ENCODE data around the gene ROBO1. TPM values are rescaled to one million over a fixed set of nuclear protein-coding genes. Genes with fewer than 3 reads are reported as not detected.

ROBO1 gene
- total RNA-seq, 1 experiment from 2014 or later, result 33.9 TPM

DNA sequence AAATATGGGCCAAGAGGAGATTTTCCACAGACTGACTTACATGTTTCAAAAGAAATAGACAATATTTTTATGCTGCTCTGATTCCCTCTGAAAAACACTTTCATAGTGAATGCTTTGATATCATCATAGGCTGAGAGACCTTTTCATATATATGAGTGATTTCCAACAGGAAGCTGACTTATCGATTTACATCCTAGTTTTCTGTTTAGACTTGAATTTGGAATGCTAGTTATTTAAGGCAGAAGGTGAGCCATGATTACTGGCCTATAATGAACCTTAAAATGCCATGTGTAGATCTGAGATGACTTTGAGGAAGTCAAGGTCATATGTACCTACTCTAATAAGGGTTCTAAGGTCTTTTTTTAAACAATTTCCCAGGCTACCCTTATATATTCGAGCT, 1126.1 kb downstream of the ROBO1 start:
- no peak overlapping the region for H3K27ac Mint-ChIP-seq (ENCODE audit: unreplicated experiment)
- intact Hi-C loops (cut with micrococcal nuclease; ENCODE audit: unreplicated experiment), result loop anchor here (10.0 kb wide), 1 partner anchor 1297 kb away; no protein-coding TSS in a partner anchor

DNA sequence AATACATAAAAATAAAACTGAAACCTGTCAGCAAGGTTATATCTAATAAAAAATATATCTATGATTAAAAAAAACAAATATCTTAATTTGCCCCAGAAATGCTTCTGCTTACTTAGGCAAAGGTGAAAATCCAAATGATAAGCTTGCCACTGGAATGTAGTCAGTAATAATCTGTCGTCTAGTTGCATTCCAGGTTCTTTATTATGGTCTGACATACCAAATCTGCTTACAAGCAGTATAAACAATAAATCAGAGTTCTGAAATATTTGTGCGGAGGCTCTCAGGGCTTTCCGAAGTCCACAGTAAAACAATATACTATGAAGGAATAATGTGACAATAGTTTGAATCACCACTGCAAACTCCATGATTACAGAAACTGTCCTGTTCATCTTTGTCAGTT, 1133.5 kb downstream of the ROBO1 start:
- no peaks in the 10 kb centered on the region for H3K27me3 Mint-ChIP-seq (ENCODE audit: unreplicated experiment)
- no TSS peak for BruUV-seq (replicated peaks)
- intact Hi-C loops (cut with micrococcal nuclease; ENCODE audit: unreplicated experiment), result no loop called here
- H3K4me3 Mint-ChIP-seq (ENCODE audit: low read depth, unreplicated experiment), result no peak overlapping the region
- DNase-seq, result no peak
- no peaks in the 10 kb centered on the region for H3K9me3 Mint-ChIP-seq (ENCODE audit: low read depth, unreplicated experiment)
- no peaks in the 10 kb centered on the region for H3K36me3 Mint-ChIP-seq (ENCODE audit: insufficient read depth, unreplicated experiment)
- CTCF ChIA-PET, result no interaction called here
- no peaks in the 10 kb centered on the region for H3K4me1 Mint-ChIP-seq (ENCODE audit: low read depth, unreplicated experiment)
- no peak overlapping the region for H3K27ac Mint-ChIP-seq (ENCODE audit: unreplicated experiment)
- TF ChIP-seq, protein P1, sequence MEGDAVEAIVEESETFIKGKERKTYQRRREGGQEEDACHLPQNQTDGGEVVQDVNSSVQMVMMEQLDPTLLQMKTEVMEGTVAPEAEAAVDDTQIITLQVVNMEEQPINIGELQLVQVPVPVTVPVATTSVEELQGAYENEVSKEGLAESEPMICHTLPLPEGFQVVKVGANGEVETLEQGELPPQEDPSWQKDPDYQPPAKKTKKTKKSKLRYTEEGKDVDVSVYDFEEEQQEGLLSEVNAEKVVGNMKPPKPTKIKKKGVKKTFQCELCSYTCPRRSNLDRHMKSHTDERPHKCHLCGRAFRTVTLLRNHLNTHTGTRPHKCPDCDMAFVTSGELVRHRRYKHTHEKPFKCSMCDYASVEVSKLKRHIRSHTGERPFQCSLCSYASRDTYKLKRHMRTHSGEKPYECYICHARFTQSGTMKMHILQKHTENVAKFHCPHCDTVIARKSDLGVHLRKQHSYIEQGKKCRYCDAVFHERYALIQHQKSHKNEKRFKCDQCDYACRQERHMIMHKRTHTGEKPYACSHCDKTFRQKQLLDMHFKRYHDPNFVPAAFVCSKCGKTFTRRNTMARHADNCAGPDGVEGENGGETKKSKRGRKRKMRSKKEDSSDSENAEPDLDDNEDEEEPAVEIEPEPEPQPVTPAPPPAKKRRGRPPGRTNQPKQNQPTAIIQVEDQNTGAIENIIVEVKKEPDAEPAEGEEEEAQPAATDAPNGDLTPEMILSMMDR (IDR thresholded peaks at IDR 0.05; ENCODE audit: unreplicated experiment), result no peak

More for the DNA sequence above, 1126.1 kb downstream of the ROBO1 start:
- no TSS peak for BruUV-seq (replicated peaks)
- Mint-ChIP-seq H3K9me3 (ENCODE audit: low read depth, unreplicated experiment) (no peaks in the 10 kb centered on the region), H3K4me3 (ENCODE audit: low read depth, unreplicated experiment) (no peak overlapping the region), H3K4me1 (ENCODE audit: low read depth, unreplicated experiment) (no peaks in the 10 kb centered on the region), H3K27me3 (ENCODE audit: unreplicated experiment) (no peaks in the 10 kb centered on the region), H3K36me3 (ENCODE audit: insufficient read depth, unreplicated experiment) (no peaks in the 10 kb centered on the region)
- DNase-seq, result no peak
- CTCF ChIA-PET, result no interaction called here
- TF ChIP-seq, protein P1 (IDR thresholded peaks at IDR 0.05; ENCODE audit: unreplicated experiment), result no peak

DNA sequence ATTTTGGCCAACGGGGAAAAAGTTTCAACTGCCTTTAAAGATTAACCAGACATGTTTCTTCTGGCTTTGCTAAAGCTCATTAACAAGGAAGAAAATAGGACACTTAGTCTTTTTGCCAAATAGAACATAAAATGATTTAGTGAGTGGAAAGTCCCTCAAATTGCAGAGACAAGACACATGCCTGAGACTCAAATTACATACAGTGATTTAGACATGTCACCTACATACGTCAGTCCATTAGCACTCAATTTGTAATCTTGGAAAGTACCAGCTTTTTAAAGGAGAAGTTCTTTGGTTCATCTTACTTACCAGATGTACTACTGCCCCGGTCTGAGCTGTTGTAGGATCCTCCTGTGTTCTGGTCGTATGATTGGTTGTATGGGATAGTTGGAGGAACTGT, 1134.2 kb downstream of the ROBO1 start:
- CTCF ChIA-PET, result no interaction called here
- no peaks in the 10 kb centered on the region for H3K36me3 Mint-ChIP-seq (ENCODE audit: insufficient read depth, unreplicated experiment)
- H3K27me3 Mint-ChIP-seq (ENCODE audit: unreplicated experiment), result no peaks in the 10 kb centered on the region
- no peak for DNase-seq
- H3K9me3 Mint-ChIP-seq (ENCODE audit: low read depth, unreplicated experiment), result no peaks in the 10 kb centered on the region
- H3K27ac Mint-ChIP-seq (ENCODE audit: unreplicated experiment), result no peak overlapping the region
- intact Hi-C loops (cut with micrococcal nuclease; ENCODE audit: unreplicated experiment), result no loop called here
- no peak overlapping the region for H3K4me3 Mint-ChIP-seq (ENCODE audit: low read depth, unreplicated experiment)
- no TSS peak for BruUV-seq (replicated peaks)
- H3K4me1 Mint-ChIP-seq (ENCODE audit: low read depth, unreplicated experiment), result no peaks in the 10 kb centered on the region
- TF ChIP-seq, protein P1 (IDR thresholded peaks at IDR 0.05; ENCODE audit: unreplicated experiment), result no peak

DNA sequence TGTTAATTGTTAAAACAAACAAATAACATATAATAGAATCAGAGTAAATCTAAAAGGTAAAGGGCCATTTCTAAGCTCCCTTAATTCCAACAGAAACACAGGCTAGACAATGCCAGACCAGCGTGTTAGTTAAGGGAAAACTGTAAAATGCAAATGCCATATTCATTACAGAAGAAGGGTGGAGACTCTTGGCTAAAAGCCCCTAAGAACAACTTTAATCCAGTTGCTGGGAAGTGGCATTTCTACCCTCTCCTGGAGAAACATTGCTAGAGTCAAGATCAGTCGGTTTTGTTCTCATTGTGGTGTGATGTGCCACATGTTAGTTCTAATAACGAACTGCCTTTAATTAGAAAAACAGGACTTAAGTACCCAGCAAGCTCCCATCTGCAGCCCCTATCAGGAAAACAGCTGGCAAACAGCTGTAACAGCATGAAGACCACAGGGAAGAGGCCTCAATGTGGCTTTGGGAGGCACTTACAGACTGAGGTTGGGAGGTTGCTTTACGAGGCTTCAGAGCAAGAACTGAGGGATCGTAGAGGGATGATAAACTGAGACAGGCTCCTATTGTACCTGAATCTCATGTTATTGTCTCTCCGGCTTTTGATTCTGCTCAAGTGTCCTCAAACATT, 1134.8 kb downstream of the ROBO1 start:
- no TSS peak for BruUV-seq (replicated peaks)
- H3K27ac Mint-ChIP-seq (ENCODE audit: unreplicated experiment), result no peak overlapping the region
- no peak overlapping the region for H3K4me3 Mint-ChIP-seq (ENCODE audit: low read depth, unreplicated experiment)
- H3K36me3 Mint-ChIP-seq (ENCODE audit: insufficient read depth, unreplicated experiment), result no peaks in the 10 kb centered on the region
- H3K4me1 Mint-ChIP-seq (ENCODE audit: low read depth, unreplicated experiment), result no peaks in the 10 kb centered on the region
- H3K9me3 Mint-ChIP-seq (ENCODE audit: low read depth, unreplicated experiment), result no peaks in the 10 kb centered on the region
- TF ChIP-seq, protein P1 (IDR thresholded peaks at IDR 0.05; ENCODE audit: unreplicated experiment), result no peak
- no peak for DNase-seq
- intact Hi-C loops (cut with micrococcal nuclease; ENCODE audit: unreplicated experiment), result no loop called here
- no peaks in the 10 kb centered on the region for H3K27me3 Mint-ChIP-seq (ENCODE audit: unreplicated experiment)
- CTCF ChIA-PET, result no interaction called here
